Airway epithelial cell (primary cell): ENCODE data around the gene RPL10. TPM values are rescaled to one million over a fixed set of nuclear protein-coding genes. Genes with fewer than 3 reads are reported as not detected.

Source experiments
- total RNA-seq: library from RNA; depleted of rRNA; stranded (reverse); fragments of >200 nt; gene quantifications from 2 replicates; pipeline ENCODE4 v1.2.3, GENCODE V29; 2015

RPL10 gene
- total RNA-seq = 4,888 and 5,415 TPM in 2 replicates

DNA sequence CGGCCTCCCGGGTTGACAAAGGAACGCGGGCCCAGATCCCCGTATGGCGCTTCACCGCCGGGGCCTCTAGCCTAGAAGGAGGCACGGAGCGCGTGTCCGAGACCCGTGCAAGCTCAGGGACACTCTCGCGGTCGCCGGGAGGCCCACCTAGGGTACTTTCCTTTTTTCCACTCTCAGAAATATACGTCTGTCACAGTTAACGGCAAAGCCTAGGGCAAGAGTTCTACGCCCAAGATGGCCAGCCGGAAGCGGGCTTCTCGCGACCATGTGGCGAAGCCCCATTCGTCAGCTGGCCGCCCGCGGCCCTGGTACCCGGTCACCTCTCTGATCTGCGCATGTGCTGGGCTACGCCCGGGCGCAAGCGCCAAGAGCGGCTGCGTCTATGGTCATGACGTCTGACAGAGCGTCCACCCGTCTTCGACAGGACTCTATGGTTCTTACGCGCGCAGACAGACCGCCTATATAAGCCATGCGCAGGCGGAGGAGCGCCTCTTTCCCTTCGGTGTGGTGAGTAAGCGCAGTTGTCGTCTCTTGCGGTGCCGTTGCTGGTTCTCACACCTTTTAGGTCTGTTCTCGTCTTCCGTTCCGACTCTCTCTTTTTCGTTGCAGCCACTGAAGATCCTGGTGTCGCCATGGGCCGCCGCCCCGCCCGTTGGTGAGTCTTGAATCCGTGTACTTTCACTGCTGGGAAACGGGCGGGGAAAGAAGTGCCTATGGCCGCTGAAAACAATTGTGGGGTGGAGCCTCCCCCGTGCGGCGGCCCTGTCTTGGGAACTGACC is at the start of gene RPL10:
RPL10 (plus strand) TSS at position 490 of the 780 bp plus-strand sequence; CDS start at position 633, 143 bp downstream.

DNA sequence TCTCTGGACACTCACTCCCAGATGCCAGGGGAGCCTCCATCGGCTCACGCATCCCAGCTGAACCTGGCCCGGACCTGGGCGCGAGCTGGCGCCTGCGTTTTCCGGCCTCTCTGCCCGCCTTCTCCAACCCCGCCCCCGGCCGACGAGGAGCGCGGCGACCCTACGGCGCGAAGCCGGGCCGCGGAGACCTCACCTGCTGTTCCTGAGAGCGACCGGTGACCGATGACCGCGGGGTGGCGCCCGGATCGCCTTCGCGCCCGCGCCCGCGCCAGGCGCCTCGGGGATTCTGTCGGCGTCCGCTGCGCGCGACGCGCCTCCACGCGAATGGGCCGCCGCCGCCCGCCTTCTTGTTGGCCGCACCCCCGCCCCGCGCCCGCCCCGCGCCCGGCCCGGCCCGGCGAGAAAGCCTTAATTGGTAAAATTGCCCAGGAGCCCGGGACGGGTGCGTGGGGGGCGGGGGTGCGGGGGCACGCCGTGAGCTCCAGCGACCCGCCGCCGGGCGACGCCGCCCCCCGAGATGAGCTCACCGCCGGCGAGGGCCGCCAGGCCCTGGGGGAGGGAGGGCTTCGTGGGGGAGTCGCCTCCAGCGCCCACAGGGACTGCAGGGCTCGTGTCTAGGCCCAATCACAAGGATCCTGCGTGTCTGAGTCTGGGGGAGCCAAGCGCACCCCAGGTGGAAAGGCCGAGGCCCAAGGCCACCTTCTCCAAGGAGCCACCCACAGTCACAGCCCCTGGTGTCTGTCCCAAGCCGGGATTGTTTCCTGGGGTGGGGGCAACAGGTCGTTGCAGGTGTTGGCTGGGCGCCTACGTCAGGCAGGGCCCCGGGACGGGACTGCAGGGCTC is 23.6 kb upstream of the RPL10 start, which contains the start of gene FLNA:
FLNA (minus strand) TSS at position 322 of the 843 bp plus-strand sequence. CDS start 3,389 bp downstream, outside the sequence.

DNA sequence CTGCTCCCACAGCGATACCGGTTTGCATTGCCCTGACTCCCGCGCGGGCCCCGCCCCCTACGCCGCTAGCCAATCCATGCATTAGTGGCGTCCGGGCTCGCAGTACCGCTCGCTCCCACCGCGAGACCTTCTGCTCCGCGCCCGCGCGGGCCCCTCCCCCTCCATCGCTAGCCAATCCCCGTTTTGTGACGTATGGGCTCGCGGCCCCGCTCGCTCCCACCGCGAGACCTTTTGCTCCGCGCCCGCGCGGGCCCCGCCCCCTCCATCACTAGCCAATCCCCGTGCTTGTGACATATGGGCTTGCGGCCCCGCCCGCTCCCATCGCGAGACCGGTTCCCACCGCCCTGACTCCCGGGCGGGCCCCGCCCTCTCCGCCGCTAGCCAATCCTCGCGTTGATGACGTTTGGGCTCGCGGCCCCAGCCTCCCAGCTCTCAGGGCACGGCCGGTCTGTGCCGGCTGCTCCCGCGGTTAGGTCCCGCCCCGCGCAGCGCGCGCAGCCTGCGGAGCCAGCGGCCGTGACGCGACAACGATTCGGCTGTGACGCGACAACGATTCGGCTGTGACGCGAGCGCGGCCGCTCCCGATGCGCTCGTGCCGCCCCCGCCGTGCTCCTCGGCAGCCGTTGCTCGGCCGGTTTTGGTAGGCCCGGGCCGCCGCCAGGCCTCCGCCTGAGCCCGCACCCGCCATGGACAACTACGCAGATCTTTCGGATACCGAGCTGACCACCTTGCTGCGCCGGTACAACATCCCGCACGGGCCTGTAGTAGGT is 19.2 kb upstream of the RPL10 start, which contains the start of gene EMD:
EMD (plus strand) TSS at position 497 of the 770 bp plus-strand sequence; CDS start at position 687, 190 bp downstream.

GRCh38 chrX:154409222-154409871 is 11.2 kb downstream of the RPL10 start, which contains the start of gene DNASE1L1:
DNASE1L1 (minus strand) TSS chrX:154409254; CDS start chrX:154405568, 3,686 bp downstream.

GRCh38 chrX:154428176-154429171 is 30.3 kb downstream of the RPL10 start, which contains the start of gene ATP6AP1:
ATP6AP1 (plus strand) TSS chrX:154428677; CDS start chrX:154428693, 16 bp downstream.

DNA sequence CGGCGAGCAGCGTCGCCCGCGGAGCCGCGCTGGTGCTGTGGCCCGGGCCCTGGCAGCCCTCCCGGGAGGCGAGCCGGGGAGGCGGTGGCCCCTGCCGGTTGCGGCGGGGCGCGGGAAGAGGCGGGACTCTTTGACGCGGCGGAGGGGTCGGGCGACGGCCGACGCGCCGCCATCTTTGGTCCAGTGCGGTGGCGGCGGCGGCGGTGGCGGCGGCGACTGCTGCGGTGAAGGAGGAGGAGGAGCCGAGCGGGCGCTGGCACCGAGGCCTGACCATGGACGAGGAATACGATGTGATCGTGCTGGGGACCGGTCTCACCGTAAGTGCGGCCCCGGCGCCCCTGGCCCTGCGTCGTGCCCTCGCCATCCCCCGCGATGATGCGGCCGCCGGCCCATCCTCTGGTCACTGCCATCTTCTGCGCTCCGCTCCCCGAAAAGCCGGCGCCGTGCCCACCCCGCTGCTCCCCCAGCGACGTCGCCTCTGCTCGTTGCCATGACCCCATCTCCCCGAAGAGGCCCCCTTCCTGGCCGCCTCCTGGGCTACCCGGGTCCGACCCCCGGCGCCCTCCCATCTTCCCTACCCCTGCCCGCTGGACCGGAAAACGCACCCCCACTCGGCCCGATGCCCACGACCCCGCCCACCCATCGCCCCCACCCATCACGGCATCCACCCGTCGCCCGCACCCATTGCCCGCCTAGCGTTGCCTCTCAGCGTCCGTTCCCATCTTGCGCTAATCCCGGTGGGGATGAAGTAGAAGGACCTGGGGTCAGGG is 39.0 kb downstream of the RPL10 start, which contains the start of gene GDI1:
GDI1 (plus strand) TSS at position 172 of the 770 bp plus-strand sequence; CDS start at position 273, 101 bp downstream.

DNA sequence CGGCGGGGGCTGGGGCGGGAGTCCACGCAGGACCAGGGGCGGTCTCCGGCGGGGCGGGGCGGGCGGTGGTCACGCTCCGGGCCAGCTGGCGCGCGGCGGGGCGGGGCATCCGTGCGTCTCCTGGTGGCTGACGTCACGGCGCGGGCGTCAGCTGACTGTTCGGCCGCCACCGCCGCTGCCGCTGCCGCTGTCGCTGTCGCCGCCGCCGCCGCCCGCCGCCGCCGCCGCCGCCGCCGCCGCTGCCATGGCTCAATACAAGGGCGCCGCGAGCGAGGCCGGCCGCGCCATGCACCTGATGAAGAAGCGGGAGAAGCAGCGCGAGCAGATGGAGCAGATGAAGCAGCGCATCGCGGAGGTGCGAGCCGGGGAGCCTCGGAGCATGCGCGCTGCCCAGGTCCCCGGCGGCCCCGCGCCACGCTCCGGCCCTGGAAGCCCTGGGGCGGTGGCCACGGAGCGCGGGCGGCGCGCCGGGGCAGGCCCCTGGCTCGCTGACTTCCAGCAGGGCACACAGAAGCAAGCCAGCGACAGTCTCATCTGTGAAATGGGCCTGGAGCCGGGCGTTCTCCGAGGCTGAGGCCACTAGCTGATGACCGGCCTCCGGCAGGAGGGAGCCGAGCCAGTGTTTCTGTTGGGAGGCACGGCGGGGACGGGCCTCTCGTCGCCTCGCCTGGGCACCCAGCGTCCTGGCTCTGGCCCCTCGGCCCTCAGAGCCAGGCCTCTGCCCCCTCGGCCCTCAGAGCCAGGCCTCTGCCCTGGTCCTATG is 46.0 kb downstream of the RPL10 start, which contains the start of gene FAM50A:
FAM50A (plus strand) TSS at position 150 of the 763 bp plus-strand sequence; CDS start at position 245, 95 bp downstream.

Other genes with a start within 250 kb of the RPL10 start
- gene OPN1MW, start 215.8 kb upstream of the RPL10 start, total RNA-seq = not detected in 2 replicates
- not detected in 2 replicates for gene OPN1MW2, start 178.6 kb upstream of the RPL10 start, total RNA-seq
- not detected in 2 replicates for gene OPN1MW3, start 140.8 kb upstream of the RPL10 start, total RNA-seq
- gene TEX28, start 103.3 kb upstream of the RPL10 start, total RNA-seq = not detected in 2 replicates
- not detected in 2 replicates for gene TKTL1, start 102.6 kb upstream of the RPL10 start, total RNA-seq
- 1,129 and 1,478 TPM in 2 replicates for gene FLNA, start 23.7 kb upstream of the RPL10 start, total RNA-seq
- gene EMD, start 19.1 kb upstream of the RPL10 start, total RNA-seq = 50.6 and 72.9 TPM in 2 replicates
- 30.2 and 32.3 TPM in 2 replicates for gene DNASE1L1, start 10.9 kb downstream of the RPL10 start, total RNA-seq
- 27.9 and 32.9 TPM in 2 replicates for gene TAFAZZIN, start 13.2 kb downstream of the RPL10 start, total RNA-seq
- gene ATP6AP1, start 30.3 kb downstream of the RPL10 start, total RNA-seq = 37.4 and 39.4 TPM in 2 replicates
- gene GDI1, start 38.8 kb downstream of the RPL10 start, total RNA-seq = 59.5 and 89.4 TPM in 2 replicates
- 29.0 and 30.7 TPM in 2 replicates for gene FAM50A, start 45.8 kb downstream of the RPL10 start, total RNA-seq
- gene PLXNA3, start 59.9 kb downstream of the RPL10 start, total RNA-seq = 4.4 and 16.2 TPM in 2 replicates
- gene LAGE3, start 80.9 kb downstream of the RPL10 start, total RNA-seq = 50.3 and 51.3 TPM in 2 replicates
- 46.0 and 50.6 TPM in 2 replicates for gene UBL4A, start 88.2 kb downstream of the RPL10 start, total RNA-seq
- 27.4 and 40.8 TPM in 2 replicates for gene SLC10A3, start 92.3 kb downstream of the RPL10 start, total RNA-seq
- 43.7 and 48.7 TPM in 2 replicates for gene FAM3A, start 117.9 kb downstream of the RPL10 start, total RNA-seq
- gene G6PD, start 148.5 kb downstream of the RPL10 start, total RNA-seq = 97.4 and 109 TPM in 2 replicates
- 8.9 and 9.7 TPM in 2 replicates for gene IKBKG, start 149.2 kb downstream of the RPL10 start, total RNA-seq
- not detected in 2 replicates for gene CTAG1A, start 186.8 kb downstream of the RPL10 start, total RNA-seq
- gene CTAG1B, start 220.9 kb downstream of the RPL10 start, total RNA-seq = not detected in 2 replicates